Parathyroid adenoma (tissue), 2 donors: Measurements from ENCODE around the gene BTN1A1.

Source experiments
- H2AFZ ChIP-seq: fragments of 300-600 bp; sonication (generic); one replicate; pipeline ENCODE4 v1.7.0; 2017; ENCODE audit warnings: antibody characterized with exemption, mild to moderate bottlenecking
- H3K27ac ChIP-seq: fragments of 300-600 bp; sonication (generic); one replicate; pipeline ENCODE4 v1.7.0; 2017
- H3K27me3 ChIP-seq: fragments of 300-600 bp; sonication (generic); one replicate; pipeline ENCODE4 v1.7.0; 2017; ENCODE audit warnings: low read length; ENCODE audit not compliant: control insufficient read depth, insufficient read depth
- H3K36me3 ChIP-seq: fragments of 300-600 bp; sonication (generic); one replicate; pipeline ENCODE4 v1.7.0; 2017; ENCODE audit warnings: low read length; ENCODE audit not compliant: control insufficient read depth, insufficient read depth
- H3K4me1 ChIP-seq: fragments of 300-600 bp; sonication (generic); one replicate; pipeline ENCODE4 v1.7.0; 2017; ENCODE audit warnings: control low read depth
- H3K4me2 ChIP-seq: fragments of 300-600 bp; sonication (generic); one replicate; pipeline ENCODE4 v1.7.0; 2017; ENCODE audit warnings: low read length
- H3K4me3 ChIP-seq: fragments of 300-600 bp; sonication (generic); one replicate; pipeline ENCODE4 v1.7.0; 2017; ENCODE audit warnings: low read depth, low read length
- H3K79me2 ChIP-seq: fragments of 300-600 bp; sonication (generic); one replicate; pipeline ENCODE4 v1.7.0; 2017; ENCODE audit warnings: control low read depth
- H3K9ac ChIP-seq: fragments of 300-600 bp; sonication (generic); one replicate; pipeline ENCODE4 v1.7.0; 2017; ENCODE audit warnings: mild to moderate bottlenecking
- H3K9me3 ChIP-seq: fragments of 300-600 bp; sonication (generic); one replicate; pipeline ENCODE4 v1.7.0; 2017; ENCODE audit warnings: low read length; ENCODE audit not compliant: control insufficient read depth
- CTCF ChIP-seq: fragments of 300-600 bp; sonication (generic); IDR thresholded peaks from one replicate; pipeline ENCODE4 v1.7.0; 2017; ENCODE audit warnings: antibody characterized with exemption, mild to moderate bottlenecking
- donor health status: primary hyperparathyroidism.

BTN1A1 gene

GRCh38 chr6:26524722-26525370 is 24.7 kb downstream of the BTN1A1 start:
- TF ChIP-seq CTCF: no peak
- H3K27me3 ChIP-seq: no peaks in the 10 kb centered on the region
- no peak overlapping the region for H3K4me2 ChIP-seq
- H3K4me1 ChIP-seq: no peaks in the 10 kb centered on the region
- no peak overlapping the region for H3K4me3 ChIP-seq
- no peaks in the 10 kb centered on the region for H3K36me3 ChIP-seq
- no peak overlapping the region for H3K9ac ChIP-seq
- no peaks in the 10 kb centered on the region for H3K9me3 ChIP-seq
- H2AFZ ChIP-seq: no peak overlapping the region
- H3K79me2 ChIP-seq: no peaks in the 10 kb centered on the region
- H3K27ac ChIP-seq: no peak overlapping the region

GRCh38 chr6:26525838-26526237 is 25.7 kb downstream of the BTN1A1 start:
- Histone ChIP-seq H3K79me2 (no peaks in the 10 kb centered on the region), H3K27ac (no peak overlapping the region), H3K36me3 (no peaks in the 10 kb centered on the region), H3K4me1 (no peaks in the 10 kb centered on the region), H3K4me3 (no peak overlapping the region), H3K9me3 (no peaks in the 10 kb centered on the region), H3K9ac (no peak overlapping the region), H3K27me3 (no peaks in the 10 kb centered on the region), H3K4me2 (no peak overlapping the region), H2AFZ (no peak overlapping the region)
- TF ChIP-seq CTCF: no peak

GRCh38 chr6:26526928-26527327 is 26.8 kb downstream of the BTN1A1 start:
- no peaks in the 10 kb centered on the region for H3K9me3 ChIP-seq
- H3K79me2 ChIP-seq: no peaks in the 10 kb centered on the region
- TF ChIP-seq CTCF: no peak
- no peak overlapping the region for H3K9ac ChIP-seq
- no peaks in the 10 kb centered on the region for H3K36me3 ChIP-seq
- no peaks in the 10 kb centered on the region for H3K27me3 ChIP-seq
- no peak overlapping the region for H2AFZ ChIP-seq
- no peak overlapping the region for H3K27ac ChIP-seq
- no peaks in the 10 kb centered on the region for H3K4me1 ChIP-seq
- no peak overlapping the region for H3K4me2 ChIP-seq
- H3K4me3 ChIP-seq: no peak overlapping the region

- Histone ChIP-seq H3K27me3 (no peaks in the 10 kb centered on the region), H3K9ac (no peak overlapping the region), H3K27ac (no peak overlapping the region), H3K36me3 (no peaks in the 10 kb centered on the region), H2AFZ (no peak overlapping the region), H3K4me1 (peaks cover 6% of the 10 kb centered on the region), H3K79me2 (no peaks in the 10 kb centered on the region), H3K9me3 (no peaks in the 10 kb centered on the region), H3K4me2 (no peak overlapping the region), H3K4me3 (no peak overlapping the region)
- TF ChIP-seq CTCF: no peak
Observed at GRCh38 chr6:26530203-26530602, 30.1 kb downstream of the BTN1A1 start.

GRCh38 chr6:26531897-26532296 is 31.8 kb downstream of the BTN1A1 start:
- Histone ChIP-seq H3K27ac (peak overlapping the region; percentile 59), H3K4me3 (no peak overlapping the region), H3K4me1 (peaks cover 6% of the 10 kb centered on the region), H3K9ac (no peak overlapping the region), H2AFZ (peak overlapping the region; percentile 8), H3K27me3 (no peaks in the 10 kb centered on the region), H3K79me2 (no peaks in the 10 kb centered on the region), H3K36me3 (no peaks in the 10 kb centered on the region), H3K4me2 (no peak overlapping the region), H3K9me3 (no peaks in the 10 kb centered on the region)
- TF ChIP-seq CTCF: no peak
